Gastroesophageal sphincter (tissue), 3 donors: ENCODE measurements around the gene NOS1.

Experiments used
- CTCF ChIP-seq, 4 experiments: fragments of 200-600 bp in 2 of 4; fragments of 450-650 bp in 2 of 4; sonication (generic) in 1 of 4; IDR thresholded peaks; one replicate each; pipeline ENCODE4 v1.5.1; 2017 to 2019; ENCODE audit warnings: antibody characterized with exemption in 4 of 4, mild to moderate bottlenecking in 2 of 4, moderate library complexity in 2 of 4
- EP300 ChIP-seq: sonication (generic); formaldehyde crosslinking; IDR thresholded peaks from one replicate; pipeline ENCODE4 v1.6.1; 2017; ENCODE audit warnings: antibody characterized with exemption, mild to moderate bottlenecking

DNA sequence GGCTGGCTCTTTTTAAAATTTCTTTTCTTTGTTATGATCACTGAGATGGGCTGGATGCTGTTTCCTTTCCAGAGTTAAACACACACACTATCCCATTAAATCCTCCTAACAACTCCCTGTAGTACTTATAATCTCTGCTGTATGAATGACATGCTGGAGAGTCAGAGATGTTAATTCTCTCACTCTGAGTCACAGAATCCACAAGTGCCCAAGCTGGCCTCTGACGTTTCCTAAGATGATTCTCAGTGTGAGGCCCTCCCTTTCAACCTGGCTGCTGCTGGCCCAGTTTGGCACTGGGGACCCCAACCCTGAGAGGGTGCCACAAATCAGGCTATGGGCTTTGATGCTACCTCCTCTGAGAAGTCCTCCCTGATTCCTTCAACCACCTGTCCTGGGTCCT is 5.4 kb downstream of the NOS1 start:
- no peak for TF ChIP-seq CTCF (IDR thresholded peaks at IDR 0.05)
- TF ChIP-seq EP300: no peak
